HG03439 (cell line): ENCODE measurements around the gene FAM20B.

ENCODE experiments used
- ATAC-seq: cut with Tn5 transposase; IDR thresholded peaks from one replicate; pipeline ENCODE4 v1.9.1; 2021; ENCODE audit warnings: mild to moderate bottlenecking, moderate library complexity; ENCODE audit not compliant: unreplicated experiment

Gene FAM20B

DNA sequence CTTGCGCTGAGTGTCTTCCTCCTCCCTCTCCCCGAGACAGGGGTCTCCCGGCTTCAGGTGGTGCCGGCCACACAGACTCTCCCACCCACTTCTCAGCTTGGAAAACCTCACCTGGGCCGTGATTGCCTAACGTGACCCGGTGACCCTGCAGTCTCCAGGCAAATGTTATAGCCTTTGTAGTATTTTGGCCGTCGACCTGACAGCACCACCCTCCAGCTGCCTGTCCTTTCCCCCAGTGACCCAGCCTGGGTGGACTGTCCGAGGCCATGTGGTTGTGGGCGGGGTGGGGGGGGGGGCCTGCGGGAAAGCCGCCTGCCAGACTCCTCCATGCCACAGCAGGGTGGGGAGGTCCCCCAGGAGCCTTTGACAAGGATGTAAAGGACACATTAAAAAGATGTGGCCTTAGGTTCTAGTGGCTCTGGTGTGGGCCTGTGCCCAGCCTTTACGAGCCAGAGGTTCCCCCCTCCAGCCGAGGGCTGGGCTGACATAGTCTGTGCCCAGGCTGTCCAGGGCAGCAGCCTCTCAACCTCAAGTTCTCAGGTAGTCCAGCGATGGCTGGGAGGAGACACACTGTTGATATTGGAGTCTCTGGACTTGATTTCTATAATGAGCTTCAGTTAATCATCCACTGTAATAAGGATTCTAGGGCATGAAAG lies 64.3 kb downstream of the FAM20B start:
- ATAC-seq = no peak

DNA sequence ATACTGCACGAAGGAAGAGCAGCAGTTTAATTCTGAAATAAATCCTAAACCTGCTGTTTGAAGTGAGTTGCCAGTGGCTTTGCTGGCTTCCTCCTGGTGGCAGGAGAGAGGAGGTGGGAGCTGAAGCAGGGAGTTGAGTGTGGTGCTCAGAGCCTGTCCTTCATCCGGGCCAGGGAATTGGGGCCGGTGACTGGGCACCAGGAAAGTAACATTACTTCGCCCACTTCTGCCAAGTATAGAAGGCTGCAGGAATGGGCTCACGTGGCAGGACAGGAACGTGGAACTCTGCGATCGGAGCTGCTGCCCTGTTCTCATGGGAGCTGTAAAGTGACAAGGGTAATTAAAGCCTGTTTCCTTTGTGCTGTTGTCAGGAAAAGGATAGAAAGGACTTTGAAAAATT lies 64.8 kb downstream of the FAM20B start:
- ATAC-seq = no peak

DNA sequence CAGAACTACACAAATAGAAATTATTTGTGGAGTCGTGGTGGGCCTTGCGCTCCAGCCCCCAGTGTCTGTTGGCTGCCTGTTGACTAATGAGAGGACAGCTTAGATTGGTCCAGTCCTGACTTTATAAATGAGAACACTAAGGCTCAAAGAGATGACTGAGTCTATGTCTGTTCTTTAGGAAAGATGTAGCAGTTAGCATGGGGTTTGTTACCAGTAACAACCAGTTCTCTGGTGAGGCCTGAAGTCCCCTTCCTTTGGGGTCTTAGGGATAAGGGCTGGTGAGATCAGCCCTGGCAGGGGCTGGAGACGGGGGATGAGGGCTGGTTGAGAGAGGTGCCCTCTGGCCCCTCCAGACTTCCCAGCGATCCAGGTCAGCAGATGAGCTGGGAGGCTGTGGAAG lies 65.2 kb downstream of the FAM20B start:
- no peak for ATAC-seq

DNA sequence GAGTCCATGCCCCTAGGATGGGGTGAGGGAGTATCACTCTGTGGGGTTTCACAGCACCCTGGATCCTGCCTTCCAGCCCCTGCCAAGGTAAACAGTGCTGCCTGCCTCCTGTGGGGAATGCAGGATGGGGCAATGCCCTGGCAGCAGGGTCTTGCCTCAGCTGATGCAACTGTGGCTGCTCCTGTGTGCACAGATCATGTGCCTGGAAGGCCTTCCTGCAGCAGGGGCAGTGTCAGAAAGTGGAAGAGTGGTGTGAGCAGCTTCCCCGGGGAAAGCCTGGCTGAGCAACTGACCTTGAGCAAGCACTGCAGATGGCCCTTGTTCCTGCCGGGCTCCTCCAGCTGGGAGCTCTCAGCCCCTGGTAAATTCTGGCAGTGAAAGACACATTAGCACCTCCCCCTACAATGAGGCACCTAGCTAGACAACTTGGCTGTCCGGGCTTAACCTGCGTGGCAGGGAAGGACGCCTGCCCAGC lies 66.0 kb downstream of the FAM20B start:
- ATAC-seq = no peak

DNA sequence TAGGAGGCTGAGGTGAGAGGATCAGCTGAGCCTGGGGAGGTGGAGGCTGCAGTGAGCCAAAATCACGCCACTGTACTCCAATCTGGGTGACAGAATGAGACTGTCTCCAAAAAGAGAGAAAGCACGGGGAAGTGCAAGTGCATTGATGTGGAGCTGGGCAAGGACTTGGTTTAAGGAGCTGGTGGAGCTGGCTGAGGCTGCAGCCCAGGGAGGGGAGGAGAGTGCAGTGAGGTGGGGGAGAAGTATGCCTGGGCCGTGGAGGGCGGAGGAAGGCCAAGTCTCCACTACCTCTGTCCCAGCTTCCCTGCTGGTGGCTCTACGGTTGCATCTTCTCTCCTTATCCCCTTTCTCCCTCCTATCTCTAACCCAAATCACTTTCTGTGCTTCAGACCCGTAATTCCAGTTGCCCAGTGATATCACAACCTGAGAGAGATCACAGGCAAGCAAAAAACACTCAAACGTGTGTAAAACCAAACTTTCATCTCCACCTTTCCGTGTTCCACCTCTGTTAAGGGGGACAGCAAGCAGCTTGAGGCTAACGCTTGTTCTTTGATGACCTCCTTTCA lies 67.3 kb downstream of the FAM20B start:
- ATAC-seq = no peak

DNA sequence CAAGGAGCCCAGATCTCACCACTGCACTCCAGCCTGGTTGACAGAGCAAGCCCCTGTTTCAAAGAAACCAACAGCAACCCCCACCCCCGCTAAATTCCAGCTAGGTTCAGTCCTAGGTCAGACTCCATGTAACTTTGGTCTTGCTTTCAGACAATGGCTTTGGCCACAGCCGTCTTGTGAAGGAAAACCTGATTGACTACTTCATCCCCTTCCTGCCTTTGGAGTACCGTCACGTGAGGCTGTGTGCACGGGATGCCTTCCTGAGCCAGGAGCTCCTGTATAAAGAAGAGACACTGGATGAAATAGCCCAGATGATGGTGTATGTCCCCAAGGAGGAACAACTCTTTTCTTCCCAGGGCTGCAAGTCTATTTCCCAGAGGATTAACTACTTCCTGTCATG lies 69.1 kb downstream of the FAM20B start:
- no peak for ATAC-seq

DNA sequence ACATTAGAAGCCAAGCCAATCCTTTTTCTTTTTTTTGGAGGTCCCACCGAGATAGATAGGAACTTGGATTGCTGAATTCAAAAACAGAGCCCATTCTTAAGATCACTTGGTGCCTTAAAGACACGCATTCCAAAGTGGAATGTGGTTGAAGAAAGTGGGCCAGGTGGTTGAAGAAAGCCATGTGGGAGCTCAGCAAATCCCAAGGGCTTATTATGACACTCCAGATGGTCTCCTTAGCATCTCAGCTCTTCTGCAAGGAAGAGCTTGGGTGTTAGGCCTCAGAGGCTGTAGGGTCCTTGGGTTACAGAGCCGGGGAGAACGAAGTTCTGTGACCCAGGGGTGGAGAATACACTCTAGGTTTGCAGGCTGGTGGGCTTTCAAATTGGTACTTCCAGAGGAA lies 69.7 kb downstream of the FAM20B start:
- no peak for ATAC-seq

DNA sequence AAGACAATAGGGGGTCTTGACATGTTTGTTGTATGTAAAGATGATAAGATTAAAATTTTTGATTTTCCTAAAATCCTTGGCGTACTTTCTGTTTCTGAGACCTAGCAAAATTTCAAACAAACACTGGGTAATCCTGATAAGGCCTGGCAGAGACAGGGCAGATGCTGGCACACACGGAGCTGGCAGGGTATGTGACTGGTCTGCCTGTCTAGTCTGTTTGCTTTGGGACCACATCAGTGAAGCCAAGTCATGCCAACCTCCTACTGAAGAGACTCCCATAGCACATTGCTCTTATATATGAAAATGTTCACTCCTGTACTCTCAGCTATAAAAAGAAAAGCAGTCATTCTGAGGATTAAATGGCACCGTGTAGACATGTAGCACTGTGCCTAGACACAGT lies 70.2 kb downstream of the FAM20B start:
- ATAC-seq = no peak

DNA sequence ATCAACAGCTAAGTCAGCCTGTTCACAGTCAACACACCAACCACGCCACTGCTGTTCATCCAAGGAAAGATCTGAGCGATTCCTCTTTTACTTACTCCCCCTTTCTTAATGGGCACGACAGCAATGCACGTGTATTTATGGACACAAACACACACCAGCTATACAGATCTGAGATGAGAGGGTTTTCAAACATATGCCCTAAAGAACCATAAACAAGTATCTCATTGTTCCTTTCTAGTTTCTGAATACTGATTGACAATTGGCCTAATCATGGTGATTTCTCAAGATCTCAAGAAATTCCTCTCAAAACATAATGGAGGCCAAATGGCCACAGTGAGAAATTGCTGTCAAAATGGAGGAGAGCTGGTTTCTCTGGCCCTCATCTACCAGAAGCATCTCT lies 74.2 kb downstream of the FAM20B start:
- ATAC-seq = no peak

DNA sequence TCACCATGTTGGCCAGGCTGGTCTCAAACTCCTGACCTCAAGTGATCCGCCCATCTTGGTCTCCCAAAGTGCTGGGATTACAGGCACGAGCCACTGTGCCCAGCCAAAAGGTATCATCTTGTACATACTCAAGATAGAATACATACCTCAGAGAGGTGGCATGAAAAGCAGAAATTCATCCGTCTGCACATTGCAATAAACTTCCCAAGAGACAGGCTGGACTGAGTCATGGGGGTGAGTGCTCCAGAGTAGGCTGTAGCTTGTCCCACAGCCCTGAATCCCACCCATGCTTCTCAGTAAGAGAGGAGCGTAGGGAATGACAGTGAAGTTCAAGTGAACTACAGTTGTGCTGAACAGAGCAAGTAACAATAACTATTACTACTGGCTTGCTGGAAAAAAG lies 75.9 kb downstream of the FAM20B start:
- ATAC-seq = no peak

DNA sequence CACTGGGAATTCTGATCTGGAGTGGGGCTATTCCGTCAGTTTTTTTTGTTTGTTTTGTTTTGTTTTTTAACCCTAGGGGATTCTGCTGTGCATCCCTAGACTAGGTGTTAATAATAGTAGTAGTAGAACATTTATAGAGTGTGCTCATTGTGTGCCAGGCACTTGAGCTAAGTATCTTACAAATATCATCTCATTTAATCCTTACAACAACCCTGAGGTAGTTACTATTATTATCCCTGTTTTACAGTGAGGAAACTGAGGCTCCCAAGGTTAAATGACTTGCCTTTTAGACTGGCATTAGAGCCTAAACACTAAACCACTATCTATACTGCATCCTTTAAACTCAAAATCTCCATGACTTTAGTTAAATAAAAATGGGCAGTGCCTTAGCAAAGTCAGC lies 78.3 kb downstream of the FAM20B start:
- ATAC-seq = no peak

DNA sequence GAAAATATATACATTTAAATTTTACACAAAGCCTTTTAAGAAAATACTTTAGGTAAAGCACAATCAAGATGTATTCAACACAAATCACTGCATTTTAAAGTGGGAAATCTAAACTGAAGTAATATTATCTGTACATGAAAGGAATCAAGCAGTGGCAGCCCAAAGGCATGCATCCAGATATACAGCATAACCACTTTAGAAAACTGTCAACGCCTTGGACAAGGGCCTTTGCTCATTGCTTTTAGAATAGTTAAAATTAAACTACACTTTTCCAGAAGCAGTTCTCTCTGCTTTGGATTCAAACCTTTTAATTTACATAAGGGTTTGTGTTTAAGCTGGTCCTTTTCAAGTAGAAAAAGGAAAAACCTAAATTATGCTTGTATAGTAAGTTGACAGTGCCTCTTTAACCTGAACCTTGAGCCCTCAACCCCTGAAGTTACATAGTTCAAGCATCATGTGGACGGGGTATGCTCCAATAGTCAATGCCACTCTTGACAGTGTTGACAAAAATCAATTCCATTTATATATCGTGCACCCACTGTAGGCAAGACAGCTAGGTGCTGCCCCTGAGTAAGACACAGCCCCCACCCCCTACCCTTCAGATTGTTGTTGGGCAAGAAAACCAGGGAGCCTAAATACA lies 79.0 kb downstream of the FAM20B start:
- no peak for ATAC-seq

DNA sequence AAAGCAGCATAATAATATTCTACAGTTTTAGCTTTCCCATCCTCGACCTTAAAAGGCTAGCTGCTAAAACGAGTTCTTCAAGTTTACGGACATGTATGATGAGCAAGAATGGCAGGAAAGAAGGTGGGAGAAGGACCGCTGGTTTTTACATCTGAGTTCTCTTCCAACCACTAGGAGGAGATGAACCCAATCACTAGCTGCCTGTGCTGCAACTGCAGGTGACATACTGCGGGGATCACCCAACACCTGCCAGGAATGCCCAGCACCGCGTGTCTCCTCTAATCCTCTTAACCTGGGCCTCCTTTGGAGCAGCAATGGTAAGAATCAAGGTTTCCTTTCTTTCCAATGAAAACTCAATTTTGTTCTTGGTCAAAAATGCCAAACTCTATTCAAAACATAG lies 79.7 kb downstream of the FAM20B start:
- no peak for ATAC-seq

DNA sequence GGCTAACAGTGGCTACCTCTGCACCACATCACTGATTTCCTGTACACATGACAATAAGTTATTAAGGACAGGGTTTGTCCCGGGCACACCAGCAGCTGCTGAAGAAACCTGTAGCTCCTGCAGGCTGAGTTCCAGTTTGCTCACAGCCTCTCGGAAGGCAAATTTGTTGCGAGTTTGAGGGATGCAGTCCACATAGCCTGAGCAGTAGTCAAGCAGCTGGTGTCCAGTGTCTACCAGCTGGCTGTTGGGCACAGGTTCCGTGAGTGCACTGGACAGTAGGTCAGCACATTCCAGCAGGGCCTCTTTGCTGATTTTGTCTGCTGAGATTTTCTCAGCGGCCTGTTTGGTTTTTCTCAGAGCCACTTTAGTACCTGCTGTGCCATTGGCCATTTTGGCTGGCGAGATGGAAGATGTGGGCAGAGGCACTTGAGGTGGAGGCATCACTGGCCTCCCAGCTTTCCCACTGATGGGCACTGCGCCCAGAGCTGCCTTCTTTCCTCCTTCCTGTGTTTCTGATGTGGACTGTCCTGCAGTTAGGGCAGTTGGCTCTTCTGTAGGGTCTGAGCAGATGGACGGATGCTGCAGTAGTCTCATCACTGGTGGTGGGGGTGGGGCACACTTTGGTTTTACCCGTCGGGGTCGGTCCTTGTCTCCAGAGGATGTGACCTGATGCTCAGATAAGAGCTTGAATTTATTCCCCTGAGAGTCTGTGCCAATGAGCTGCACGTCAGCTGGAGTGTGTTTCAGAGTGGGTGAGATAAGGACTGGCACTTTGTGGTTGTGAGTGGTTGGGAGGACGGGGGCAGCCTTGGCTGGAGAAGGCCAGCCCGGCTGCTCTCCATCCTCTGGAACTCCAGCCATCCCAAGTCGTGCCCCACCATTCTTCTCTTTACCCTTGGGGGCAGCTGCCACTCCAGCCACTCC lies 82.3 kb downstream of the FAM20B start:
- no peak for ATAC-seq

DNA sequence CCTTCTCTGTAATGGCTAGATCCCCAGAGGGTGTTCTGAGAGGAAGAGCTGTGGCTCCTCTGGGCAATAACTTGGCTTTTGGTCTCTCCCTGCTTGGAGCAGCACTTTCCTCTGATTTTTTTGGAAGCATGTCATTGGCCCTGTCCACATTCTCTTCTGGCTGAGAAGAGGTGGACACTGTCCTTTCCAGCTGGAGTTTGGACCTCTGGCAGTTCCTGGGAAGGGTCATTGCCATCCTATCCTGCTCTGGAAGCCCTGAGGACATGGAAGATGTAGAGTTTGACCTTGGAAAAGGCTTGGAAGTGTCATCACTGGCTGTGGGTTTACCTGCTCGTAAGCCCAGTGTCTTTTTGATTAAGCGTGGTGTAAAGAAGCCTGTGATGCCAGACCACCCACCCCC lies 83.0 kb downstream of the FAM20B start:
- ATAC-seq = no peak

DNA sequence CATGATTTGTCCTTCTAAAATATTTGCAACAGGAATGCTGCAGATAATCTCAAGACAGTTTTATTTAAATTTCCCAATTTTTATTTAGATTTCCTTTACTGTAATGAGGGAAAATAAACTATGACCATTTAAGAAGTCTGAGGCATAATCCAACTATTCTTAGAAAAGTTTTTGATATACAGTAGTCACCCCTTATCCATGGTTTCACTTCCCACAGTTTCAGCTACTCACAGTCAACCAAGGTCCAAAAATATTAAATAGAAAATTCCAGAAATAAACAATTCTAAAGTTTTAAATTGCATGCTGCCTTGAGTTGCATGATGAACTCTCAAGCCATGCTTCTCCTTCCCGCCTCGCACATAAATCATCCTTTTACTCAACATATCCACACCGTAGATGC lies 89.5 kb downstream of the FAM20B start:
- ATAC-seq = no peak

DNA sequence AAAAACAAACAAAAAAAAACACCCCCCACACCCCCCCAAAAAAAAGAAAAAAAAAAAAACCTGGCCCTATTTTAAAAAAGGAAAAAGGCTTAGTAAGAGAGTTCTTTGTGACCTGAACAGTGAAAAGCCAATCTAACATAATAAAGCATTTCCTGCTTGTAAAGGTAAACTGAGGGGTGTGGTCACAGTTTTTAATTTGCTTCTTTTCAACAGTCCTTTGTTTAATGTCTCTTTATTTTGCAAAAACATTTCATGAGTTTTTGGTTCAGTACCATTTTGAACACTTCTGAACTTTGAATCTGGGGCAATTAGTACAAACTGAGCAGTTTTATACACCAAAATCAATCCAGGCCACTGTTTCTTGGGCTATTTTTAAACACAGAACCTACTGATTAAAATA lies 93.8 kb downstream of the FAM20B start:
- no peak for ATAC-seq

DNA sequence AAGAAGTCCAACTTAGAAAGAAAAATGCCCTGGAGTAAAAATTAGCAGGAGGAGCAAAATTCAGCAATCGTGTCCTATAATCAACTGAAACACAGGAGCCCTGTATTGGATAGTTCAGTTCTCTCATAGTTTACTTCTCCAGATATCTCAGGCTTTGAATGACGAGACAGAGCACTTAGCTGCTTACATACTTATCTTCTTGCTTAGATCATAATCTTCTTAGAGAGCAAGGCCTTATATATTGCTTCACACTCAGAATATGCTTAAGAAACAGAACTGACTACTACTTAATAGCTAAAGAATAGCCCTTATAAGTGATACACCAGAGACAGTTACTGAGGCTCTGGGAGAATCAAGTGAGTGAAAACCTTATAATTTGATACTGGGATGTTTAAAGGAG lies 95.0 kb downstream of the FAM20B start:
- ATAC-seq = no peak

DNA sequence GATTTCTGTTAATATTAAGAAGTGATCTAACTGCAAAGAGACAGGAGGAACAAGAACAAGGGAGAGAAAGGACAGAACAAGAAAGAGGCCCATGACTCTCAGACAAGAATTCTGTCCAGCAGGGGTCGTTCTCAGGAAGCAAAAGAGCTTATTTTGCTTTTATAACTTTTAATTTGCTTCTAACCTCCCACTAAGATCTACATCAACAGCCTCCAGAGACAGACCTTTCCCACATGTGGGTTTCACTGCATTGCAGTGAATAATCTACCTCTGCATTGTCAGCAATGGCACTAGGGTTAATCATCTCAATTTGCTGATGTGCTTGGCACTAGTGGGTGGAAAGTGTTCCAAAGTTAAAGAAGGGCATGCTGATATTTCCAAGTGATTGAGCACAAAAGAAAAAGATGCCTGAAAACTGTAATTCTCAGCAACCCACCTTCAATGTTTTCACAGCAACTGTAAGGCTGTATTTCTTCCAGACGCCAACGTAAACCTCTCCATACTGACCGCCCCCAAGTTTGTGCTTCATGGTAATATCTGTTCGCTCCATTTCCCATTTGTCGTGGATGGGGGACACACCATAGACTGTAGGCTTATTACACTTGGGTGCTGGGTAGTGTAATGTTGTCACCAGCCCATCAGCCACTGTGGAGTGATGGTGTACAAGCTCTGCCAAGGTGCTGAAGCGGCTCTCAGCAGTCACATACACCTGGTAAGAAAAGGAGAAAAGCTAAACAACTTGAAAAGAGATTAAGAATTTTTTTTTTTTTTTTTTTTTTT lies 95.7 kb downstream of the FAM20B start:
- no peak for ATAC-seq

DNA sequence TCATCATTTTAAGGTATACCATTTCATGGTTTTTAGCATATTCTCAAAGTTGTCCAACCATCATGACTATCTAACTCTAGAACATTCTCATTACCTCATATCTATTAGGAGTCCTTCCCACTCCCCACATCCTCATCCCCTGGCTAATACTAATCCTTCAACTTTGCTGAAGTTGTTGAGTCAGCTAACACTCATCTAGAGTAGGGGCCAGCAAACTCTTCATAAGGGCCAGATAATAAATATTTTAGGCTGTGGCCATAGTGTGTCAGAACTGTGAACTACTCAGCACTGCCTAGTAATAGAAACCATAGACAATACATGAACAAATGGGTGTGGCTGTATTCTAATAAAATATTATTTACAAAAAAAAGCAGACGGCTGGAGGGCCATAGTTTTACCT lies 99.2 kb downstream of the FAM20B start:
- ATAC-seq = no peak
